ENCODE results near the gene PTPRT.

Gene PTPRT

GRCh38 chr20:43034981-43035724 lies 154.6 kb downstream of the PTPRT start:
- H3K9me3 ChIP-seq (ENCODE audit: insufficient read depth, low read length, severe bottlenecking) = no peaks in the 10 kb centered on the region
- TF ChIP-seq CTCF (IDR thresholded peaks at IDR 0.05; ENCODE audit: borderline replicate concordance, extremely low read depth, low read length, poor library complexity, severe bottlenecking) (no peak), EZH2 (IDR thresholded peaks at IDR 0.05; ENCODE audit: borderline replicate concordance, low read depth, low read length, severe bottlenecking) (no peak)
- H3K9ac ChIP-seq (ENCODE audit: low read depth, low read length) = no peak overlapping the region
- H3K4me3 ChIP-seq (ENCODE audit: low read depth in 1 of 2, low read length in 2 of 2) = no peak overlapping the region
- no peaks in the 10 kb centered on the region for H4K20me1 ChIP-seq (ENCODE audit: insufficient read depth, low read length)
- ATAC-seq (ENCODE audit: insufficient read depth, low read depth) = no peak
- no peak overlapping the region for H2AFZ ChIP-seq (ENCODE audit: low read depth, low read length)
- H3K79me2 ChIP-seq (ENCODE audit: insufficient read depth, low read length) = no peaks in the 10 kb centered on the region
- DNase-seq = no peak
- no peaks in the 10 kb centered on the region for H3K27me3 ChIP-seq (ENCODE audit: insufficient read depth, low read length, poor library complexity)
- no peak overlapping the region for H3K4me2 ChIP-seq (ENCODE audit: insufficient read depth, low read length)
- H3K36me3 ChIP-seq (ENCODE audit: insufficient read depth, low read length) = no peaks in the 10 kb centered on the region
- no peak overlapping the region for H3K27ac ChIP-seq (ENCODE audit: low read length)
- H3K4me1 ChIP-seq (ENCODE audit: insufficient read depth, low read length) = no peaks in the 10 kb centered on the region

- H3K27ac ChIP-seq (ENCODE audit: low read length) = no peak overlapping the region
- H4K20me1 ChIP-seq (ENCODE audit: insufficient read depth, low read length) = no peaks in the 10 kb centered on the region
- ATAC-seq (ENCODE audit: insufficient read depth, low read depth) (no peak), DNase-seq (no peak)
- H3K4me2 ChIP-seq (ENCODE audit: insufficient read depth, low read length) = no peak overlapping the region
- no peaks in the 10 kb centered on the region for H3K79me2 ChIP-seq (ENCODE audit: insufficient read depth, low read length)
- no peaks in the 10 kb centered on the region for H3K4me1 ChIP-seq (ENCODE audit: insufficient read depth, low read length)
- H3K36me3 ChIP-seq (ENCODE audit: insufficient read depth, low read length) = no peaks in the 10 kb centered on the region
- H3K27me3 ChIP-seq (ENCODE audit: insufficient read depth, low read length, poor library complexity) = no peaks in the 10 kb centered on the region
- no peak overlapping the region for H3K4me3 ChIP-seq (ENCODE audit: low read depth in 1 of 2, low read length in 2 of 2)
- H3K9ac ChIP-seq (ENCODE audit: low read depth, low read length) = no peak overlapping the region
- H2AFZ ChIP-seq (ENCODE audit: low read depth, low read length) = no peak overlapping the region
- TF ChIP-seq EZH2 (IDR thresholded peaks at IDR 0.05; ENCODE audit: borderline replicate concordance, low read depth, low read length, severe bottlenecking) = no peak
- H3K9me3 ChIP-seq (ENCODE audit: insufficient read depth, low read length, severe bottlenecking) = no peaks in the 10 kb centered on the region
Observed at GRCh38 chr20:43032459-43032858, 157.2 kb downstream of the PTPRT start.

- no peaks in the 10 kb centered on the region for H4K20me1 ChIP-seq (ENCODE audit: insufficient read depth, low read length)
- H3K36me3 ChIP-seq (ENCODE audit: insufficient read depth, low read length) = no peaks in the 10 kb centered on the region
- no peaks in the 10 kb centered on the region for H3K9me3 ChIP-seq (ENCODE audit: insufficient read depth, low read length, severe bottlenecking)
- H3K4me1 ChIP-seq (ENCODE audit: insufficient read depth, low read length) = no peaks in the 10 kb centered on the region
- no peak overlapping the region for H3K4me3 ChIP-seq (ENCODE audit: low read depth in 1 of 2, low read length in 2 of 2)
- ATAC-seq (ENCODE audit: insufficient read depth, low read depth) = no peak
- H2AFZ ChIP-seq (ENCODE audit: low read depth, low read length) = no peak overlapping the region
- no peak overlapping the region for H3K4me2 ChIP-seq (ENCODE audit: insufficient read depth, low read length)
- TF ChIP-seq CTCF (IDR thresholded peaks at IDR 0.05; ENCODE audit: borderline replicate concordance, extremely low read depth, low read length, poor library complexity, severe bottlenecking) (no peak), EZH2 (IDR thresholded peaks at IDR 0.05; ENCODE audit: borderline replicate concordance, low read depth, low read length, severe bottlenecking) (no peak)
- no peak overlapping the region for H3K27ac ChIP-seq (ENCODE audit: low read length)
- DNase-seq = no peak
- H3K27me3 ChIP-seq (ENCODE audit: insufficient read depth, low read length, poor library complexity) = no peaks in the 10 kb centered on the region
- no peak overlapping the region for H3K9ac ChIP-seq (ENCODE audit: low read depth, low read length)
- H3K79me2 ChIP-seq (ENCODE audit: insufficient read depth, low read length) = no peaks in the 10 kb centered on the region
Observed at GRCh38 chr20:43029176-43029575, 160.5 kb downstream of the PTPRT start.

GRCh38 chr20:43028470-43028869 lies 161.2 kb downstream of the PTPRT start:
- no peak for ATAC-seq (ENCODE audit: insufficient read depth, low read depth)
- H3K9ac ChIP-seq (ENCODE audit: low read depth, low read length) = no peak overlapping the region
- H3K79me2 ChIP-seq (ENCODE audit: insufficient read depth, low read length) = no peaks in the 10 kb centered on the region
- no peak overlapping the region for H3K4me2 ChIP-seq (ENCODE audit: insufficient read depth, low read length)
- H3K36me3 ChIP-seq (ENCODE audit: insufficient read depth, low read length) = no peaks in the 10 kb centered on the region
- DNase-seq = no peak
- no peak overlapping the region for H3K27ac ChIP-seq (ENCODE audit: low read length)
- TF ChIP-seq CTCF (IDR thresholded peaks at IDR 0.05; ENCODE audit: borderline replicate concordance, extremely low read depth, low read length, poor library complexity, severe bottlenecking) (no peak), EZH2 (IDR thresholded peaks at IDR 0.05; ENCODE audit: borderline replicate concordance, low read depth, low read length, severe bottlenecking) (no peak)
- no peaks in the 10 kb centered on the region for H3K27me3 ChIP-seq (ENCODE audit: insufficient read depth, low read length, poor library complexity)
- H3K4me1 ChIP-seq (ENCODE audit: insufficient read depth, low read length) = no peaks in the 10 kb centered on the region
- H4K20me1 ChIP-seq (ENCODE audit: insufficient read depth, low read length) = no peaks in the 10 kb centered on the region
- no peak overlapping the region for H2AFZ ChIP-seq (ENCODE audit: low read depth, low read length)
- H3K4me3 ChIP-seq (ENCODE audit: low read depth in 1 of 2, low read length in 2 of 2) = no peak overlapping the region
- H3K9me3 ChIP-seq (ENCODE audit: insufficient read depth, low read length, severe bottlenecking) = no peaks in the 10 kb centered on the region
